GDM1 (cell line): ENCODE data around the gene TRABD2A.
"Not testable (repeated sequence)": the region's sequence is repeated elsewhere in the genome, so short reads cannot be mapped to it uniquely, and the experiment has no call there.

Source experiments
- DNase-seq: peaks from one replicate; lab custom pipeline; 2025; lab: John Stamatoyannopoulos, UW

Gene TRABD2A

DNA sequence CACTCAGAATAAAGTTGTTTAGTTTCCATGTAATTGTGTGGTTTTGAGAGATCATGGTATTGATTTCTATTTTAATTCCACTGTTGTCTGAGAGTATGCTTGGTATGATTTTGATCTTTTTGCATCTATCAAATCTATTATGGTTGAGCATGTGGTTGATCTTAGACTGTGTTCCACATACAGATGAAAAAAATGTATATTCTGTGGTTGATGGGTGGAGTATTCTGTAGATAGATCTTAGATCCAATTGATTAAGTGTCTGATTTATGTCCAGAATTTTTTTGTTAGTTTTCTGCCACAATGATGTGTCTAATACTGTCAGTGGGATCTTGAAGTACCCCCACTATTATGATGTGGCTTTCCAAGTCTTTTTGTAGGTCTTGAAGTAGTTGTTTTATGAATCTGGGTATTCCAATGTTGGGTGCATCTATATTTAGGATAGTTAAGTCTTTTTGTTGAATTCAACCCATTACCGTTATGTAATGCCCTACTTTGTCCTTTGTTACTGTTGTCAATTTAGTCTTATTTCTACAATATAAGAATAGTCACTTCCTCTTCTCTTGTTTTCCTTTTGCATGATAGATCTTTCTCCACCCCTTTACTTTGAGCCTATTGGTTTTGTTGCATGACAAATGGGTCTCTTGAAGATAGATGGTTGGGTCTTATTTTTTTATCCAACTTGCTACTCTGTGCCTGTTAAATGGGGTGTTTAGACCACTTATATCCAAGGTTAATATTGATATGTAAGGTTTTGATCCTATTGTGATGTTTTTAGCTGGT is 101.8 kb downstream of the TRABD2A start:
- DNase-seq: no peak

DNA sequence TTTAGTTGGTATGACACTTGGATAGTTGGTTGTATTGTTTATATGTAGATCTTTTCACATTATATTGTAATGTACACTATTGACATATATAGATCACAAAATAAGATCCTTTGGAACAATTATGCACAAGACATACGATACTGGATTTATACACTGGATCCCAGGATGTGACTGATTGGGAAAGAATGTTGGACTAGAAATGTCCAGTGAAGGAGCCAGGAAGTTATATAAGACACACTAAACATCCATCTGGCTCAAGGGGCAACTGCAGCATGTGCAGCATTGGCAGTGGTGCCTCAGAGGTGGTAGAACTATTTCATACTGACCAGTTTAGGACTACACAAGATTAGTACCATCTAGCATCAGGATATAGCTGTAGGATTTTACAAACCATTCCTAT is 104.9 kb downstream of the TRABD2A start:
- DNase-seq: no peak

DNA sequence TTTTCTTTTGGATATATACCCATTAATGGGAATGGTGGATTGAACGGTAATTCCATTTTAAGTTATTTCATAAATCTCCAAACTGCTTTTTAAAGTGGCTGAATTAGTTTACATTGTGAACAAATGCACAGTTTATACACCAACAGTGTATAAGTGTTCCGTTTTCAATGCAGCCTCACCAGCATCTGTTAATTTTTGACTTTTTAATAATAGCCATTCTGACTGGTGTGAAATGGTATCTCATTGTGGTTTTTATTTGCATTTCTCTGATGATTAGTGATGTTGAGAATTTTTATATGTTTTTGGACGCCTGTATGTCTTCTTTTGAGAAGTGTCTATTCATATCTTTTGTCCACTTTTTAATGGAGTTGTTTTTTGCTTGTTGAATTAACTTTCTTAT is 107.3 kb downstream of the TRABD2A start:
- not testable (repeated sequence) for DNase-seq
